OCI-LY3 (cell line): ENCODE data around the gene FHL2.

Experiments used
- H2AFZ ChIP-seq: fragments of 200-600, 300-600 bp; shearing (Covaris generic); 2 replicates; pipeline ENCODE4 v1.6.0; 2014; ENCODE audit warnings: antibody characterized with exemption, low read depth, low read length
- H3K27ac ChIP-seq: fragments of 200-600, 300-600 bp; sonication (generic); 2 replicates; pipeline ENCODE4 v1.5.1; 2014; ENCODE audit warnings: mild to moderate bottlenecking, low read length, moderate library complexity, mixed read lengths
- H3K27me3 ChIP-seq: fragments of 200-600, 300-600 bp; sonication (generic); 2 replicates; pipeline ENCODE4 v1.6.1; 2014; ENCODE audit warnings: low read depth, low read length, mixed read lengths
- H3K36me3 ChIP-seq: fragments of 200-600, 300-600 bp; sonication (generic); replicated peaks from 2 replicates; pipeline ENCODE3; 2014; ENCODE audit warnings: low read depth, low read length, mixed read lengths
- H3K4me1 ChIP-seq: fragments of 300-600, 200-600 bp; sonication (generic); 2 replicates; pipeline ENCODE4 v1.6.1; 2014; ENCODE audit warnings: low read length, mixed read lengths
- H3K4me2 ChIP-seq: fragments of 200-600, 300-600 bp; sonication (generic); 2 replicates; pipeline ENCODE4 v1.6.1; 2014; ENCODE audit warnings: low read length, mixed read lengths
- H3K4me3 ChIP-seq: fragments of 300-600, 200-600 bp; sonication (generic); 2 replicates; pipeline ENCODE4 v1.5.1; 2014; ENCODE audit warnings: antibody characterized with exemption, mild to moderate bottlenecking, low read length, moderate library complexity
- H3K79me2 ChIP-seq: fragments of 300-600, 200-600 bp; shearing (Covaris generic); 2 replicates; pipeline ENCODE4 v1.6.1; 2014; ENCODE audit warnings: mild to moderate bottlenecking, low read length, mixed read lengths
- H3K9ac ChIP-seq: fragments of 300-600, 200-600 bp; shearing (Covaris generic); 2 replicates; pipeline ENCODE4 v1.6.0; 2014; ENCODE audit warnings: mild to moderate bottlenecking, low read length, moderate library complexity
- H3K9me3 ChIP-seq: fragments of 200-600, 300-600 bp; shearing (Covaris generic); 2 replicates; pipeline ENCODE4 v1.6.1; 2014; ENCODE audit warnings: low read length, mixed read lengths; ENCODE audit not compliant: insufficient read depth
- H4K20me1 ChIP-seq: fragments of 200-600, 300-600 bp; sonication (generic); 2 replicates; pipeline ENCODE4 v1.6.1; 2016; ENCODE audit warnings: low read length, mixed read lengths; ENCODE audit not compliant: insufficient read depth
- CTCF ChIP-seq: fragments of 200-600, 300-600 bp; sonication (generic); IDR thresholded peaks from 2 replicates; pipeline ENCODE4 v1.5.1; 2014; ENCODE audit warnings: antibody characterized with exemption, low read length, low read depth
- EZH2phosphoT487 ChIP-seq: fragments of 200-600 bp; shearing (Covaris generic); IDR thresholded peaks from 2 replicates; pipeline ENCODE4 v1.6.1; 2018; ENCODE audit warnings: antibody characterized with exemption, mixed run types, low read depth

The FHL2 gene

GRCh38 chr2:105325389-105325963 lies 73.4 kb downstream of the FHL2 start:
- Histone ChIP-seq H2AFZ (no peak overlapping the region), H3K4me1 (peaks cover 26% of the 10 kb centered on the region)

GRCh38 chr2:105324732-105325131 lies 74.1 kb downstream of the FHL2 start:
- TF ChIP-seq EZH2phosphoT487 (no peak), CTCF (no peak)
- no peak overlapping the region for H2AFZ ChIP-seq
- no peak overlapping the region for H3K4me3 ChIP-seq
- no peak overlapping the region for H3K9ac ChIP-seq
- peaks cover 98% of the 10 kb centered on the region for H3K79me2 ChIP-seq
- peaks cover 22% of the 10 kb centered on the region for H3K36me3 ChIP-seq
- H3K9me3 ChIP-seq = no peaks in the 10 kb centered on the region
- peaks cover 22% of the 10 kb centered on the region for H3K4me1 ChIP-seq
- H4K20me1 ChIP-seq = peaks cover 33% of the 10 kb centered on the region
- no peak overlapping the region for H3K27ac ChIP-seq
- no peak overlapping the region for H3K4me2 ChIP-seq
- no peaks in the 10 kb centered on the region for H3K27me3 ChIP-seq

More at GRCh38 chr2:105325389-105325963, 73.4 kb downstream of the FHL2 start:
- H3K27me3 ChIP-seq = no peaks in the 10 kb centered on the region
- no peak overlapping the region for H3K4me3 ChIP-seq
- H3K9me3 ChIP-seq = no peaks in the 10 kb centered on the region
- H3K4me2 ChIP-seq = no peak overlapping the region
- no peak overlapping the region for H3K9ac ChIP-seq
- H3K27ac ChIP-seq = no peak overlapping the region
- H3K79me2 ChIP-seq = peaks cover 98% of the 10 kb centered on the region
- H4K20me1 ChIP-seq = peaks cover 26% of the 10 kb centered on the region
- no peak for TF ChIP-seq CTCF
- TF ChIP-seq EZH2phosphoT487 = no peak
- peaks cover 22% of the 10 kb centered on the region for H3K36me3 ChIP-seq

GRCh38 chr2:105324101-105324500 lies 74.8 kb downstream of the FHL2 start:
- H3K4me2 ChIP-seq = no peak overlapping the region

GRCh38 chr2:105323111-105323510 lies 75.7 kb downstream of the FHL2 start:
- Histone ChIP-seq H4K20me1 (peaks cover 33% of the 10 kb centered on the region), H3K79me2 (peaks cover 93% of the 10 kb centered on the region), H3K4me2 (no peak overlapping the region)

More at GRCh38 chr2:105324101-105324500, 74.8 kb downstream of the FHL2 start:
- Histone ChIP-seq H3K9me3 (no peaks in the 10 kb centered on the region), H2AFZ (no peak overlapping the region), H3K27ac (no peak overlapping the region), H3K79me2 (peaks cover 93% of the 10 kb centered on the region), H3K9ac (no peak overlapping the region), H3K4me1 (peaks cover 22% of the 10 kb centered on the region), H3K36me3 (peaks cover 22% of the 10 kb centered on the region), H3K4me3 (no peak overlapping the region), H4K20me1 (peaks cover 33% of the 10 kb centered on the region), H3K27me3 (no peaks in the 10 kb centered on the region)
- TF ChIP-seq EZH2phosphoT487 = no peak
- TF ChIP-seq CTCF = no peak

More at GRCh38 chr2:105323111-105323510, 75.7 kb downstream of the FHL2 start:
- Histone ChIP-seq H2AFZ (no peak overlapping the region), H3K27ac (no peak overlapping the region), H3K4me1 (peaks cover 16% of the 10 kb centered on the region), H3K4me3 (no peak overlapping the region), H3K9me3 (no peaks in the 10 kb centered on the region), H3K9ac (no peak overlapping the region), H3K27me3 (no peaks in the 10 kb centered on the region), H3K36me3 (peaks cover 22% of the 10 kb centered on the region)
- no peak for TF ChIP-seq CTCF
- no peak for TF ChIP-seq EZH2phosphoT487
